NCI-H1436 treated with DMSO at 0.1 percent for 48 hours (cell line): ENCODE results near the gene SETBP1.
A peak's percentile ranks its signal among the peaks of the same experiment; 100 is the strongest.

Experiments
- DNase-seq: peaks from one replicate; lab custom pipeline; 2025; lab: John Stamatoyannopoulos, UW

SETBP1 gene

DNA sequence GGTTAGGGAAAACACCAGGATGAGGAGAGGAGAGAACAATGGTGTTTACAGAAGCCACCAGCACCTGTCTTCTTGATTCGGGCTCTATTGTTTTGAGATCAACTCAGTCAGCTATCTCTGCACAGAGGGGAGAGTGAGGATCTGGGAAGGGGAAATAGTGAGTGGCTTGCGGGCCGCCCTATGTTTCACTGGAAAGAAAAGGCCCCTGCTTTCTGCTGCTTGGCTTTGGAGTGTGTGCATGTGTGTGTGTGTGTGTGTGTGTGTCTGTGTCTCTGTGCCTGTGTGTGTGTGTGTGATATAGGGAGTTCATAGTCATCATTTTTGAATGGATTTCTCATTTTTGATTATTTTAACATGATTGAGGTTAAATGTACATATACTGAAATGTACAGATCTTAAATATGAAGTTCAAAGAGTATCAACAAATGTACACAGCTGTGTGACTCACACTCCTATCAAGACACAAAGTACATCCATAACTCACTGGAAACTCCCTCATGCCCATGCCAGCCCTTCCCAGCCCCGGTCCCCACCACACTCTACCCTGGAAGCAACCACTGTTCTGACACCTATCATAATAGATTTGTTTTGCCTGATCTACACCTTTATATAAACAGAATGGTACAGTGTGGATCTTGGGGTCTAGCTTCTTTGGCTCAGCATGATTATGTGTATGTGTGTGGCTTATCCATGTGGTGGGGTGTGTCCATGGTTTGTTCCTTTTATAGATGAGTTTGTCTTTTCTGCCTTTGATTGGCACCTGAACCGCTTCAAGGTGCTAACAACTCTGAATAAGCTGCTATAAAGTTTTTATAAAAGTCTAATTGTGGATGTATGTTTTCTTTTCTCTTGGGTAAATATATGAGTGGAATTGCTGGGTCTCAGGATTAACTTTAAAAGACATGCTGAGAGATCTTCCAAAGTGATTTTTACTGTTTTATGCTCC, 258.3 kb downstream of the SETBP1 start:
- no peak for DNase-seq

DNA sequence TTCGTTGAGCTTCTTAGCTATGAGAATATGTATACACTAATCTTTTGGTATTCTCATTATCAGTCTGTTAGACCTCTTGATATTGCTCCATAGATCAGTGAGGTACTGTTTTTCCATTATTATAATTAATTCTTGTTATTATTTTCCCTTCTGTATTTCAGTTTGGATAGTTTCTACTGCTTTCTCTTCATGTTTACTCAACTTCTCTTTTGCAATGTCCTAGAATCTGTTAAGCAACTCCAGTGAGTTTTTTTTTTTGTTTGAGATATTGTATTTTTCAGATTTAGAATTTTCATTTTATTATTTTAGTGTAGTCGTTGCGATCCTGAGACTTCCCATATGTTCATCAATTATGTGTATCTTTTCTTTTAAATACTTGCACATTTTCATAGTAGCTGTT, 260.8 kb downstream of the SETBP1 start:
- DNase-seq: no peak

DNA sequence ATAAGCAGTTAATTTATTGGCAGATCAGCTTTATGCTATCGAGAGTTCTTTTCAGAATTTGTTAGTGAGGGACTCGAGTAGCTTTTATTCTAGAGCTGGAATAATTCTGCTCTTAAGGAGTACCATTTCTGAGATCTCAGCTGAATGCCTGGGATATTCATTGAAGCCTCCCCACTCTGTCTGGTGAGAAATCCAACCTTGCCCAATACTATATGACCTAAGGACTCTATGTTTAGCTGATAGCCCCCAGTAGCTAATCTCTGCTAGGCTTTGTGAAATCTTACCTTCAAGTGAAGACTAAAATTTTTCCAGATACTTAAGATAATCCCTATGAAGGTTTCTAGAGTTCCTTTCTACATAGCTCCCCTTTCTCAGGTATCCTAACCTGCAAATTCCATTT, 261.4 kb downstream of the SETBP1 start:
- DNase-seq: no peak

DNA sequence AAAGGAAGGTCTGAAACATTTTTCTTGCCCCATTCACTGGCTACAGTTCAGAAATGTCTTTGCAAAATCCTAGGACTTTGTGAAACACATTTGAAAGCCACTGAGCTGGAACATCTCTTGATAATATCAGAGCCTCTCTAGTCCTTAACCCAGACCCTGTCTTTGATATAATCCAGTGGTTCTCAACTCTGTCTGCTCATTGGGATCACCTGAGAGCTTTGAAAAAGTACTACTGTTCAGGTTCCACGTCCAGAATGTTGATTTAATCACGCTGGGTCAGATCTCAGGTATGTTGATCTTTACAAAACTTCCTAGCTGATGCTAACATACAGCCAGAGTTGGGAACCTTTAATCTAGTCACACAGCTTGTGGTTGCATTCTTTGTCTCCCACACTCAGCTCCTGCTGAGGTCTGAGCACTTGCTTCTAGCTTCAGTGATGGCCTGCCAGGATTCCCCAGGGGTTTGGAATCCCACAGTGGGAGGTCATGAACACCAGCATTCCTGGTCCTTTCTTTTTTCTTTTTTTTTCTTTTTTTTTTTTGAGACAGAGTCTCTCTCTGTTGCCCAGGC, 262.7 kb downstream of the SETBP1 start:
- no peak for DNase-seq

DNA sequence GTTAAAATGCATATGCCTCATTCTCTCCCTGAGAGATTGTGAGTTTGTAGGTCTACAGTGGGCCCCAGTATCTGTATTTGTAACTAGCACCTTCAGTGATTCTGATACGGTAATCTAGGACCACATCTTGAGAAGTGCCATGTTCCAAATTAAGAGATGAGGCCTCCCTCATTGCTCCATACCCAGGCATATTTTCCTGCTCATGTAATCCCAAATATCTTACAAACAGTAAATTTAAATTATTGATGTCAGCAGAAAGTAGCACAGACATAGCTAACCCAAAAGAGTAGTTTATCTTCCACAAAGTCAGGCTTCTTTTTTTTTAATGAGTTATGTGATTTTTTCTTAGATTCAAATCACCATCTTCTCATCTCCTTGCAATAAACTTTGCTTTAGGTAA, 263.8 kb downstream of the SETBP1 start:
- DNase-seq: no peak

DNA sequence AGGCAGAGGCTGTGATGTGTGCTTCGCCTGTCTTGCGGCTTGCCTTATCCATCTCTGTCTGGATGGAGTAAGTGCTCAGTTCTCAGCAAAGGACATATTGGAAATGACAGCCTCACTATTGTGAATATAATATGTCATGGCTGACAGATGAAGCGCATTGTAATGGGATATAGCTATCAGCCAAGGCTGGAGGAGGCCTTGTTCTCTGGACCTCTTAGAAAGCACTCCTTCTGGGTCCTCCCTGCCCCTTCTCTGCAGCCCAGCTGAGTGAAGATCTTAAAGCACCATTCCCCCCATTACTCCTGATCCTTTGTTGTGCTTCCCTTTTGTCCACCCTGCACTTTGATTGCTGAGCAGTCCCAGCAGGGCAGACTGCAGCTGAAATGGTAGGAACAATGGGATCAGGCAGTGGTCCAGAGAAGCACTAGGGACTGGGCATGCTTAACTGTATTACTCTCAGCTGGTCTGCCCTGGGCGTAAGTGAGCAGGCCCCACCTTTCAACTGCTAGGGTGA, 265.3 kb downstream of the SETBP1 start:
- no peak for DNase-seq

DNA sequence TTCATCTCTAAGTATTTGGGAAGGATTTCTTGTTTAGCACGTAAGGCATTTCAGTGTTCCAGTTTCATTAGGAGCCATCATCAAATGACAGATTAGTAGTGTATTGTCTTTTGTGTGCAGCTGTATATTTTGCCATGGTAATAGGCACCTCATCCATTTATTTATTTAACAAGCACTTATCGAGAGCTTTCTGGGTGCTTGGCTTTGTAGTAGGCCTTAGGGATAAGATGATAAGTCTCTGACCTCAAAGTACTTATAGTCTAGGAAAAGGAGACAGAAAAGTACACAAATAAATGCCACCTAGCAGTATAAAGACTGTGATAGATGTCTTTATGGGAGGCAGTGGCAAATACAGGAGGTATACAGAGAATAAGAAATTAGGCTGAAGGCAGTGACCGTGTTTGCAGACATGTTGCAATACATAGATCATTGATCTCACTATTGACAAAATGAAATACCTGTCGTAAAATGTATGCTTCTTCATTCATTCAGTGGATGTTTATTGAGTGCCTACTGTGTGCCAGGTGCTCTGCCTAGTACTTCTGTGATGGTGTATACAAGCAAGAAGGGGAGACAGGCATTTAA, 265.9 kb downstream of the SETBP1 start:
- DNase-seq: peak; percentile 91

DNA sequence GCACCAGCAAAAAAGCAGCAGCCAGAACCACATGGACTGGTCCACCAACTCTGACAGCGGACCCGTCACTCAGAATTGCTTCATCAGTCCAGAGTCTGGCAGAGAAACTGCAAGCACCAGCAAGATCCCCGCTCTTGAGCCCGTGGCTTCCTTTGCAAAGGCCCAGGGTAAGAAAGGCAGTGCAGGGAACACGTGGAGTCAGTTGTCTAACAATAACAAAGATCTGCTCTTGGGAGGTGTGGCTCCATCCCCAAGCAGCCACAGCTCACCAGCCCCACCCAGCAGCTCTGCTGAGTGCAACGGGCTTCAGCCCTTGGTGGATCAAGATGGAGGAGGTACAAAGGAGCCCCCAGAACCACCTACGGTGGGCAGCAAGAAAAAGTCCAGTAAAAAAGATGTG, 269.3 kb downstream of the SETBP1 start:
- no peak for DNase-seq

DNA sequence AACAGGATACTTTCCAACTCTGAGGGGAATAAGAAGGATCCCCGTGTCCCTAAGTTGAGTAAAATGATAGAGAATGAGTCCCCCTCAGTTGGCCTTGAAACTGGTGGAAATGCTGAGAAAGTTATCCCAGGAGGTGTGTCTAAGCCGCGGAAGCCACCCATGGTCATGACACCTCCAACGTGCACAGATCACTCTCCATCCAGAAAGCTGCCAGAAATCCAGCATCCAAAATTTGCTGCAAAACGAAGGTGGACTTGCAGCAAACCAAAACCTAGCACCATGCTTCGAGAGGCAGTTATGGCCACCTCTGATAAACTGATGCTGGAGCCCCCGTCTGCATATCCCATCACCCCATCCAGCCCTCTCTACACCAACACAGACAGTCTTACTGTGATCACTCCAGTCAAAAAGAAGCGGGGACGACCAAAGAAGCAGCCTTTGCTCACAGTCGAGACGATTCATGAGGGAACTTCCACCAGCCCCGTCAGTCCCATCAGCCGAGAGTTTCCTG, 270.1 kb downstream of the SETBP1 start:
- DNase-seq: no peak

DNA sequence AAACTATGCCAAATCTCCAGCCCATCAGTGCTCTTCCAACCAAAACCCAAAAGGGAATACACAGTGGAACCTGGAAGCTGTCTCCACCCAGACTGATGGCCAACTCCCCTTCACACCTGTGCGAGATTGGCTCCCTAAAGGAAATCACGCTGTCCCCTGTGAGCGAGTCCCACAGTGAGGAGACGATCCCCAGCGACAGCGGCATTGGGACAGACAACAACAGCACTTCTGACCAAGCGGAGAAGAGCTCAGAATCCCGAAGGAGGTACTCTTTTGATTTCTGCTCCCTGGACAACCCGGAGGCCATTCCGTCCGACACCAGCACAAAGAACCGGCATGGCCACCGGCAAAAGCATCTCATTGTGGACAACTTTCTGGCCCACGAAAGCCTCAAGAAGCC, 271.1 kb downstream of the SETBP1 start:
- no peak for DNase-seq

DNA sequence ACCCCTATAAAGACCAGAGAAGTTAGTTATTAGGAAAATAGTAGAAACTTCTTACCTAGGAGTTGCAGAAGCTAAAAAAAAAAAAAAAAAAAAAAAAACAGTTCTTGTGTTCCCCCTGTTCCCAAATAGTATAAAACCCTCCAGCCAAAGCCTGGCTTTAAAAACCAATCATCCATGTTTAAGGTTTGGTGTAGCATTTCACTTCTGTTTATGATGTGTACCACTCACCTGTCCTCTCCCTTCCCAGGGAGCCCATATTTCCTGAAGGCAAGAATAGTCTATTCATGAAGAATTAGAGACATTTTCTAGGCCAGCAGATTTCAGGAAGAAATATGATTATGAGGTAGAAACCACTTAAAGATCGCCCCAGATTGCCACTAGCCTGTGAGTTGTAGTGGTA, 273.6 kb downstream of the SETBP1 start:
- no peak for DNase-seq

DNA sequence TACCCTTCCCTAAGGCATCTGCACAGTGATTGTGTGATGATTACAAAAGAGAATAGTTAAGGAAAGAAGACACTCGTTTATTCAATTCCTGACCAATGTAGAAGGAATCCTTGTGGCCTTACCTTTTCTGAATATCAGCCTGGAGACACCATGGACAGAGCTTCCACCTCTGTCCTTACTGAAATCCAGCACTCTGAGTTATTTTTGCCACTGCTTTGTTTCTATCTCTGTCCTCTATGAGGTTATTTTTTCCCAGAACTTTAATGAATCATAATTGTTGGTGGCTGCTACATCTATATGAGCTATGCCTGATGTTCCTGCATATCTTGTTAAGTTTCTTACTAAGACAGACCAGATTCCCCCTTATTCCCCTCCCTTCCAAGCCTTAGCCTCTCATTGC, 275.1 kb downstream of the SETBP1 start:
- no peak for DNase-seq

DNA sequence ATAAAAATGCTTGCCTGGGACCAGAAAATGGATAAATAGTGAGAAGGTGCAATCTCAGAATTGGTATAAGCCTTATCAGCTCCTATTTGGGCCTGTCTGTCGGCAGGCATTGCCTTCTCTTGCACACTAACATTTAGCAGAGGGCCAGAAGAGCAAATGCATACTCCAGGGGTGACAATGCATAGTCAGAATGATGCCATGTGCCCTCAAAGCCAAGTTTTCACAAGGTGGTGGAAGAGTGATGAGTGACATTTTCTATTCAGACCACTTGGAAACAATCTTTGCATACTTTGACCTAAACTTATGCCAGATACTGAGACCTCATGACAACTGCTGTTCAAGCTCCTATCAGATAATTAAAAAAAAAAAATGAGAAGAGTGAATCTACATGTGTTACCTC, 276.3 kb downstream of the SETBP1 start:
- no peak for DNase-seq

DNA sequence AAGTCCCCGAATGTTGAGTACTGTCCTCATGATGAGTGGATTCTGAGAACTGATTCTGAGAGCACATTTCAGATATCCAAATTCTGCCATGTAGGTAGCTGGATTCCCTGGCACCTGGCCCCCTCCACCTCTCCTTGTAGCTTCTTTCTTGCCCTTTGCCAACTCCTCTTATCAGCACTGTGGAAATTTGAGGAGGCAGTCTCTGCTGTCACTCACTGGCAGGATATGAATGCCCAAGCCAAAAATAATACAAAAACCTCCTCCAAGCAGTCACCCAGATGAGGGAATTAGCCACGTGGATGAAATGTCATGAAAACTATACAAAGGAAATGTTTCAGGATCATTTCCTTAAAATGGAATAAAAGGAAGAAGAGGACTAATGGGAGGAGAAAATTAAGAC, 276.8 kb downstream of the SETBP1 start:
- no peak for DNase-seq

DNA sequence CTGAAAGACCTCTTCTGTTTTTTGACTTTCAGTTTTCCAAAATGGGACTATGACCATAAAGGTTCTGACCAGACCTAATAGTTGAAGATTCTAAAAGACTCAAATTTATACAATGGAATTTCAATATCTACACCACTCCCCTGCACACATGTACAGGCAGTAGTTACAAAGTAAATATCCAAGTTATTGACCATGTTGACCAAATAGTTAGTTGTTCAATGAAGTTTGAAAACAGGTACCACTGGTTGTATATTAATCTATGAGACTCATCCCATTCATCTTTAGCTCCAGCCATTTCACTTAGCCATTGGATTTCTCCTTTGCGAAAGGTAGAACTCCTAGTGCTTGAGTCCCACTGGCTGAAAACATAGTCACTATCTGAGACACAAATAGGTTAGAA, 277.4 kb downstream of the SETBP1 start:
- DNase-seq: no peak

DNA sequence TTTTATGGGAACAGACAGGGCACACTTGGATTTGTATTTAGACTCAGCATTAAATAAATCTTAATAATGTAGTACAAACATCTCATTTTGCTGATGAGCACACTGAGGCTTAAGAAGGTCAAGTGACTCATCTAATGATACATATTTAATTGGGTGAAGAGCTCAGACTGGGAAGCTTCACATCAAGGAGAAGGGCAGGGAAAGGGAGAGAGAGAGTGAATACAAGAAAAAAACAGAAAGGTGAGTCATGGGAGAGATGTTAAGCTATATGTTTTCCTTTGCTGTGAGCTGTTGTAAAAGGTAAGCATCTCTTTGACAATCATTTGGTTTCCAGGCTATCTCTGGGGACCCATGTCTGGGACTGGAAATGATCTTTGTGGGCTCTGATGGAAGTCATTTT, 277.8 kb downstream of the SETBP1 start:
- DNase-seq: no peak

DNA sequence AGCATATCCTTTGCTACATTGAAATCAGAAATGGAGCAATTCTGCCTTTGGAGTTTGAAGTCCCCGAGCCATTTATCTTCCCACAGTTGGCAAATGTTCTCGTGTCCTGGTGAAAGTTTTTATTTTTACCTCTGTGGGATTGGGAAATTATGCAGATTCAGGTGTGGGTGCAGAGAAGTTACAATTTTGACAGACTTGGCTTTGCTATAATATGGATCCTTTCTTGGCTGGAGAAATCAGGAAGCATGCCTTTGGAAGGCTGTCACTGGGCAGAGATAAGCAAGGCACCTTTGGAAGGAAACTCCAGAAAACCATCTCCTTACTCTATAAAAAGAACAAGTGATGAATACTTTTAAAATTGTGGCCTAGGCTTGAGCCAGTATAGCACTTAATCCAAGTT, 278.3 kb downstream of the SETBP1 start:
- no peak for DNase-seq

DNA sequence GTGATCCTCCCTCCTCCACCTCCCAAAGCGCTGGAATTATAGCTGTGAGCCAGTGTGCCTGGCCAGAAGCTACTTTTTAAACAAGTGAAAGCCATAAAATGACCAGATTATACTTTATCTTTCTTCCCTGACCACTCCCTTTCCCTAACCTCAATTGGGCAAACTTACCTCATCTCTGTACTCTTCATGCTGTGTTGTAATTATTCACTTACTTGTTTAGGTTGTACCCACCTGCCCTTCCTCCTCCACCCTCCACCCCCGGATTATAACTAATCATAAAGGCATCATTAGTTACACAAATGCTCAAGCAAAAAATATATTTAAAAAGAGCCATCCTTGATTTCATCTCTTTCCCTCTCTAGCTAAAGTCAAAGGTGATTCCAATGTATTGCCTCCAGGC, 279.9 kb downstream of the SETBP1 start:
- DNase-seq: no peak

DNA sequence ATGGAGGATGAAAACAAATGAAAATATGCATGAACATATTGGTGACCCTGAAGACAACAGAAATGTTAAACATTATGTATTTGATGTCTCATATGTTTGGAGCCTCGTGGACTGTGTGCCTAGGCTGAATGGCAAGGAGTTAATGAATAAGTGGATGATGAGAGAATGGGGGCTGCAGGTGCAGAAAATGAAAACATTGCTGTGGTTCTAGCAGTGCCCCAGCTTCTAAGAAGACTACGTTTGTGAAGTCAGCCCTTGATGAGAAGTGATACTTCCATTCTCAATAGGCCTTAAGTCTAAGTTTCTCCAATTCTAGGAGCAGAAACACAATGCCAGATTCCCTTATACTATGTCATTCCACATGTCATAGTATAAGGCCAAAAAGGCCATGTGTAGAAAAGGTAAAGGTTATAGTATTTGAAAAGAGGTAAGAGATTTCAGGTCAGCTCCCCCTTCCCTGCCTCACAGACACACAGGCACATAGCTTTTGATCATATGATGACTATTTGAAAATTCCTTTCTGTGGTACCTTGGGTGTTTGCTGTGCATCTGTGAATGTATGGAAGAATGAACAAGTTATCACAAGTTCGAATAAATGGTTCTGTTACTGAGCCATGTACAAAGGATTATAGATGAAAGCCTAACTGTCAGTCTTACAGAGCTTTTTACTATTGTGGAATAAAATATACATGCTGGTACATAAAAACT, 280.8 kb downstream of the SETBP1 start:
- no peak for DNase-seq

DNA sequence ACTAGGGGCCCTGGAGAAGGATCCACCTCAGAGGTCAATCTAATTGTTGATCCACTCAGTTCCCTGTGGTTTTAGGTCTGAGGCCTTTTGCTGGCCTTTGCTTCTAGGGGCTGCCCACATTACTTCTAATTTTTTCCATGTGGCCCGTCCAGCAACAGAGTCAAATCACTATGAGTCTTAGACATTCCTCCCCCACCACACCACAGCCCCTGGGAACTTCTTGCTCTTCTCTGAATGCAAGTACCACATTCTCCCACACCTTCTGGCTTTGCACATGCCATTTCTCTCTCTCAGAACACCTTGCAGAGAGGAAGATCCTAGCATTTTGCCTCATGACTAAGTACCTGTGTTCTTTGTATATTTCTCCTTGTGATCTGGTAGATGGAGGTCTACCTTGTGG, 286.9 kb downstream of the SETBP1 start:
- DNase-seq: no peak

DNA sequence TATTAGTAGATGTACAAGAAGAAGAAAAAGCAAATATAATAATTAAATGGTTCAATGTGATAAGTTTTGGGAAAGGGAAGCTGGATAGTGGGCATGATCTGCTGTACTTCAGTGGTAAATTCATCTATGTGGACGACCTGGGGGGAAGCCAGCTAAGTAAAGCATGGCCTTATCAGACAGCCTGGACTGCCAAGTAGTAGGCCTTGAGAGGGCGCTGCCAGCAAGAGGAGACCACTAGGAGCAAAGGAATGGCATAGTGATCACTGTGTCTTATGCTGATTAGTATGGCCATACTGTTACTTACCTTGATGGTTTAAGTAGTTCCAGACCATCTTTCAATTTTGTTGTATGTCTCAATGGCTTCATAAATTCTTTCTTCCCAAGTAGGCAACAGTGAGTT, 287.6 kb downstream of the SETBP1 start:
- DNase-seq: no peak

DNA sequence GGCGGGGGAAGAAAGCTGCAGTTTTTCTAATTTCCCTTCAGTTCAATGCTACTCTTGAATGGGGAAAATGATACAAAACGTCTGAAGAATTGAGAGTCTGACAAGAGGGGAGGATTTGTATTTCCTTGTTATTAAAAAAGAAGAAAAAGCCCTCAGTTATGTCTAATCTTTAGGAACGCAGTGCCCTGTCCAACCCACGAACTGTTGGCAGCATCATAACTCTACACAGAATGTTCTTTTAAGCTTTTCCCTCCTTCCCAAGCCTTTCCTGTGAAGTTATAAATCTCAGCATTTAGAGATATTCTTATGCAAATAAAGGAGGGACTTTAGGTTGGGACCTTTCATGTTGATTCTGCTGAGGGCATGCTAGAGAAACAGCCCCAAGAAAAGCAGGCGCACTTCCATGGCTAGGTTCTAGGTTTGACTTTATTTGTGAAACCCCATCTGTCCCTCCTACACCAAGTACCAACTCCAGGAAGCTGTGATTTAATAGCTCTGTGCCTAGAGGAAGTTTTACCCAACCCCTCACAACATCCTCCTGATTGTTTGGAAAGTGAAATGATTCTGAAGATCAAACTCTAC, 288.6 kb downstream of the SETBP1 start:
- DNase-seq: no peak
